ENCODE measurements around the gene PPP1R3G. TPM values are rescaled to one million over a fixed set of nuclear protein-coding genes. Genes with fewer than 3 reads are reported as not detected.

Gene PPP1R3G
- total and polyA plus RNA-seq, 4 donors = 0.10 to 1.5 (median 0.43) TPM

- TF ChIP-seq CTCF (IDR thresholded peaks at IDR 0.05; ENCODE audit: control extremely low read depth, extremely low read depth) = no peak
- no peak overlapping the region for H3K27ac ChIP-seq (ENCODE audit: low read depth in 1 of 2, low read length in 1 of 2)
- WGBS, 2 donors = 82 to 84% methylated on average over 2 of the region's 2 CpGs
- H3K9ac ChIP-seq (ENCODE audit: insufficient read depth in 1 of 2, low read length in 2 of 2) = no peak overlapping the region
- H3K27me3 ChIP-seq (ENCODE audit: control insufficient read depth in 3 of 3, insufficient read depth in 3 of 3, low read length in 2 of 3) = no peaks in the 10 kb centered on the region
- no peak for ATAC-seq (ENCODE audit: insufficient read depth, low FRiP score)
- no peak overlapping the region for H3K4me3 ChIP-seq
- no peaks in the 10 kb centered on the region for H3K4me1 ChIP-seq (ENCODE audit: control insufficient read depth in 5 of 5, insufficient read depth in 5 of 5, low read length in 5 of 5)
- H3K9me3 ChIP-seq (ENCODE audit: control insufficient read depth in 4 of 4, insufficient read depth in 3 of 4, low read length in 3 of 4) = peaks cover 0 to 9% (median 0%) of the 10 kb centered on the region in 4 donors
- DNase-seq = no peak
- no peaks in the 10 kb centered on the region for H3K36me3 ChIP-seq (ENCODE audit: control insufficient read depth in 4 of 4, insufficient read depth in 4 of 4, low read length in 4 of 4)
Measured at GRCh38 chr6:5071216-5071615, 13.9 kb upstream of the PPP1R3G start.

GRCh38 chr6:5072440-5072839 is 12.7 kb upstream of the PPP1R3G start:
- Histone ChIP-seq H3K4me3 (no peak overlapping the region), H3K9me3 (ENCODE audit: control insufficient read depth in 4 of 4, insufficient read depth in 3 of 4, low read length in 3 of 4) (peaks cover 0 to 5% (median 0%) of the 10 kb centered on the region in 4 donors), H3K27ac (ENCODE audit: low read depth in 1 of 2, low read length in 1 of 2) (no peak overlapping the region), H3K36me3 (ENCODE audit: control insufficient read depth in 4 of 4, insufficient read depth in 4 of 4, low read length in 4 of 4) (no peaks in the 10 kb centered on the region), H3K27me3 (ENCODE audit: control insufficient read depth in 3 of 3, insufficient read depth in 3 of 3, low read length in 2 of 3) (no peaks in the 10 kb centered on the region), H3K9ac (ENCODE audit: insufficient read depth in 1 of 2, low read length in 2 of 2) (no peak overlapping the region), H3K4me1 (ENCODE audit: control insufficient read depth in 5 of 5, insufficient read depth in 5 of 5, low read length in 5 of 5) (no peaks in the 10 kb centered on the region)
- DNase-seq (no peak), ATAC-seq (ENCODE audit: insufficient read depth, low FRiP score) (no peak)
- 85 to 91% methylated on average over 7 of the region's 7 CpGs for WGBS, 2 donors
- TF ChIP-seq CTCF (IDR thresholded peaks at IDR 0.05; ENCODE audit: control extremely low read depth, extremely low read depth) = no peak

DNA sequence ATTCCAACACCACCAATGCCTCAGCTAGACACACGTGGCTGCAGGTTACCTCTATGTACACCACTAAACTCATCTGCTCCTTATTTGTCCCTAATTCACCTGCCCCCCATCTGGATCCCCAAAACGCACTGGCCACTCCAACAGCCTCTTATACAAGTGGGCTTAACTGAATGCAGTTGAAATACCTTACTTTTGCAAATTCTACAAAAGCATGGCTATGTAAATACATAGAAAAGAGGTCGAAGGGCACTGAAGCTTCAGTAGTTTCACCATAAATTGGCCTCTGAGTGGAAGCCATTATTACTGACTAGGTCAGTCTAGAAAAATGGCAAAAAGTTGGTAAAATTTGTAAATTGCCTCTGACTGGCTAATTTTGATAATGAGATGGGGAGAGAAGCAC is 11.1 kb upstream of the PPP1R3G start:
- ATAC-seq (ENCODE audit: insufficient read depth, low FRiP score) = no peak
- Histone ChIP-seq H3K27ac (ENCODE audit: low read depth in 1 of 2, low read length in 1 of 2) (no peak overlapping the region), H3K9ac (ENCODE audit: insufficient read depth in 1 of 2, low read length in 2 of 2) (no peak overlapping the region), H3K36me3 (ENCODE audit: control insufficient read depth in 4 of 4, insufficient read depth in 4 of 4, low read length in 4 of 4) (no peaks in the 10 kb centered on the region), H3K27me3 (ENCODE audit: control insufficient read depth in 3 of 3, insufficient read depth in 3 of 3, low read length in 2 of 3) (no peaks in the 10 kb centered on the region), H3K4me1 (ENCODE audit: control insufficient read depth in 5 of 5, insufficient read depth in 5 of 5, low read length in 5 of 5) (no peaks in the 10 kb centered on the region), H3K4me3 (no peak overlapping the region), H3K9me3 (ENCODE audit: control insufficient read depth in 4 of 4, insufficient read depth in 3 of 4, low read length in 3 of 4) (no peaks in the 10 kb centered on the region)
- WGBS, 2 donors = 78 to 92% methylated on average over 3 of the region's 3 CpGs
- DNase-seq = no peak
- TF ChIP-seq CTCF (IDR thresholded peaks at IDR 0.05; ENCODE audit: control extremely low read depth, extremely low read depth) = no peak

DNA sequence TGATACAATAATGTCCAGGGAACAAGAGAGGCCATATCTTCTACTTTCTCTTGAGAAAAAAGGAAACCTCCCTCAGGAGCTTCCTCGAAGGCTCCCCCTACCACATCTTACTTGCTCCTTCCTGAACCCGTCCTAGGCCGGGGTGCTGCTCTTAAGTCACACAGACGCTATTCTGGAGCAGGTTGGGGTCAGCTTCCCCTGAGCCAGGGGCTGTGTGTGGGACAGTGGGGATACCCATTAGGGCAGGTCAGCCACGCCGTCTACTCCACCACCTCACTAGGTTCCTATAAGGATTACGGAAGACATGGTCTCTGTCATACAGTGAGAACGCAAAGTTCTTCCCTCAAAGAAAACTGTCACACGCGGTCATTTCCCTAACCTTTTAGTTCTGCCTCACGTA is 8.2 kb upstream of the PPP1R3G start:
- no peak for TF ChIP-seq CTCF (IDR thresholded peaks at IDR 0.05; ENCODE audit: control extremely low read depth, extremely low read depth)
- no peak overlapping the region for H3K27ac ChIP-seq (ENCODE audit: low read depth in 1 of 2, low read length in 1 of 2)
- no peak for DNase-seq
- no peak for ATAC-seq (ENCODE audit: insufficient read depth, low FRiP score)
- no peaks in the 10 kb centered on the region for H3K4me1 ChIP-seq (ENCODE audit: control insufficient read depth in 5 of 5, insufficient read depth in 5 of 5, low read length in 5 of 5)
- H3K9me3 ChIP-seq (ENCODE audit: control insufficient read depth in 4 of 4, insufficient read depth in 3 of 4, low read length in 3 of 4) = no peaks in the 10 kb centered on the region
- no peak overlapping the region for H3K4me3 ChIP-seq
- no peak overlapping the region for H3K9ac ChIP-seq (ENCODE audit: insufficient read depth in 1 of 2, low read length in 2 of 2)
- no peaks in the 10 kb centered on the region for H3K27me3 ChIP-seq (ENCODE audit: control insufficient read depth in 3 of 3, insufficient read depth in 3 of 3, low read length in 2 of 3)
- H3K36me3 ChIP-seq (ENCODE audit: control insufficient read depth in 4 of 4, insufficient read depth in 4 of 4, low read length in 4 of 4) = no peaks in the 10 kb centered on the region
- WGBS, 2 donors = 88 to 91% methylated on average over 11 of the region's 11 CpGs
